ENCODE data around the gene EPB41L3.

EPB41L3 gene

DNA sequence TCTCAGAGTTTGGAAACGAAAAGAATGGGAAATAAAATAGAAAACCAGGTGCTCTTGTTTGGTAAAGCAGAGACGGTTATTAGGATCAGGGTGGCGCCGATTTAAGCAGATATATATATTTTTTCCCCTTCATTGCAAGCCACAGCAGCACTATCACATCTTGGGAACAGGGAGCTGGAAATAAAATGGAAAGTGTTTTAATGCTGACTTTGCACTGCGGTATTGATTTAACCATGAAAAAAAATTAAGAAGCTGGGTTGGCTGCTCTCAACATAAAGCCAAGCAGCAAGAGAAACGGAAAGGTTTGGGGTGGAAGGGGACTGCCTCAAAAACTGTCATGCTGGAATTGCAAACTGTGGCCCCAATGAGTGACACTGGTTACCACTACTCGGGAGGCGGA lies 145.5 kb downstream of the EPB41L3 start:
- no peak for DNase-seq

DNA sequence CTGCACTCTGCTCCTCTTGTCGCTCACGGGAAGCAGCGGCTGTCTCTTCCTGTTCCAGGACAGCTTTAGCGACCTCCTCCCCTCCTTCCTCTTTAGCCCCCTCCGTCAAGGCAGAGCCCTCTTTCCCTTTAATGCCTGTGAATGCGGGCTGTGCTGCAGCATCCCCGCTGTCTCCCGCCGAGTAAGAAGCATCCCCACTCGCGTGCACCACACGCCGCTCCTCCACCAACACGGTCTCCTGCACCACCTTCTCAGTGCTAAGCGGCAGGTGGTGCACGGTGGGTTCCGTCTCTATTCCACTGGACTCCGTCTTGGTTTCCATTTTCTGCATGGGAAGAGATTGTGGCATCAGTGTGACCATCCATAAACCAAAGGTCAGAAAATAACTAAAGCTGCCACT lies 146.7 kb downstream of the EPB41L3 start:
- no peak for DNase-seq

DNA sequence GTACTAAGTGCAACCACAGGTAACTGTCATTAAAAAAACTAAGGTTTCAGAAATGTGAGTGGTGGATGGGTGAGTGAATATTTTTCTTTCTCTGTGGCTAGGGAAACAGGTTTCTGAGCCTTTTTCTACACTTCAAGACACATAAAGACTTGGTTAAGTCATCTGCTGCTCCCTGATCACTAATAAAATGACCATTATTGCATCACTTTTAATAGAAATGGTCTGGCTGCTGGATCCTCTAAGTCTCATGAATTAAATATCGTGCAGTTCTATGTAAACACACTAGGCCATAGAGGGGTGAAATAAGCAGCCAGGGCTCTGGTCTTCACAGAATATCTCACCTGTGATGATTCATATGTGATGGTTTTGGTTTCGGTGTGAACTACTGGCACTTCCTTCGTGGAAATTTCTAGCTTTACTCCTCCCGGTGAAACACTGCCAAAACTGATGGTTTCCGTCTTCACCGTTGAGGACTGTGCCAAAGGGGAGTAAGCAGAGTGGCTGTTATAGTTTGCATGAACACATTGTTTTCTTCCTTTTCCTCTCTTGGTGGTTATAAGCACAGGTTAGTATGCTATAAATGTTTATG lies 147.8 kb downstream of the EPB41L3 start:
- DNase-seq, result no peak

GRCh38 chr18:5393779-5394178 lies 150.0 kb downstream of the EPB41L3 start:
- no peak for DNase-seq

- no peak for DNase-seq
Measured at GRCh38 chr18:5391409-5391808, 152.4 kb downstream of the EPB41L3 start.

- DNase-seq, result no peak
Measured at GRCh38 chr18:5389356-5389755, 154.4 kb downstream of the EPB41L3 start.

- DNase-seq, result no peak
Measured at GRCh38 chr18:5388896-5389295, 154.9 kb downstream of the EPB41L3 start.

- no peak for DNase-seq
Measured at GRCh38 chr18:5380586-5380985, 163.2 kb downstream of the EPB41L3 start.

- no peak for DNase-seq
Measured at GRCh38 chr18:5376986-5377385, 166.8 kb downstream of the EPB41L3 start.

GRCh38 chr18:5370332-5370731 lies 173.5 kb downstream of the EPB41L3 start:
- no peak for DNase-seq

DNA sequence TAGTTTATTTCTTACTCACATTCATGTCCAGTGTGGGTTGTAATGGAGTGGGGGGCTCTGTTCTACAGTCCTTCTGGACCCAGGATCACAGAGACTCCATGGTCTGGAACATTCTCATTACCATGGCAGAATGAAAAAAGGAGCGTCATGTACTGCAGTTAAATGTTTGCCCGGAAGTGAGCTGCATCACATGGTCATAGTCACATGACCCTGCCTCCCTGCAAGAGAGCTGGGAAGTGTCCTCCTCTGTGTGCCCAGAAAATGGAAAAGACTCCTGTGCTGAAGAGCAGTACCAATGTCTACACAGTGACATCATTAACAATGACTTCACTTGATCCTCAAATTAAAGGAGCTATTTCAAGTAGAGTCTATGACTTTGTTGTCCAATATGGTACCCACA lies 174.3 kb downstream of the EPB41L3 start:
- no peak for DNase-seq

DNA sequence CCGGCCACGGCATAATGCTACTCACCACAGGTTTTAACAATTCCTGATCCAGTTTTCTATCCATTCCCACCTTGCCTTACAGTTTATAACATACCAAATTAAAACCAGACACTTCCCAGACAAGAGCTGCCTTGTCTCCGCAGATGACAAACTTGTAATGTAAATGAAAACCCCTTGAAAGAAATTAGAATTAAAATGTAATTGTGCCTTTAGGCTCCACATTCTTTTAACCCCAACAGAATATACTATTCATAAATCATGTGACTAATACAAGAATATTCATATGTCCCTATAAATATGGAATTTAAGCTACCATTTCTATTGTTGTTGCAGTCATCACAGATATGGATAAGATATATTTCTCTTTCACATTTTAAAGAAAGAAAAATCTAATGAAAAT lies 178.4 kb downstream of the EPB41L3 start:
- DNase-seq, result no peak

DNA sequence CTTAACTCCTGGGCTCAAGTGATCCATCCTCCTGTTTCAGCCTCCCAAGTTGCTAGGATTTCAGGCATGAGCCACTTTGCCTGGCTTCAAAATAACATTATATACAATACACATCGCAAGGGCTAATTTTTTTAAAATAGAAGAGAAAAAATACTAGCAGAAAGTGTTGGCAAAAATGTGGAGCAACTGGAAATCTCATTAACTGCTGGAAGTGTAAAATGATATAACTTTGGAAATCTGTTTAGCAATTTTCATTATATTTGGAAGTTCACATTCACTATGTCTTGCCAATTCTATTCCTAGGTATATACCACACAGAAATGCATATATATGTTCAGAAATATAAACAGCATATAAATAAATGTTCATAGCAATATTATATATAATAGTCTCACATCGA lies 193.2 kb downstream of the EPB41L3 start:
- DNase-seq, result no peak
